Neuronal stem cell (in vitro differentiated cells): ENCODE measurements around the gene CKAP2L.

Experiments
- DNase-seq: peaks from one replicate; pipeline ENCODE4 v3.0.0-alpha.2; 2013; ENCODE audit warnings: low spot score
- H2AFZ ChIP-seq: one replicate; pipeline ENCODE4 v1.6.1; 2013; ENCODE audit warnings: mild to moderate bottlenecking, low read length, inconsistent platforms
- H2AK5ac ChIP-seq: 2 replicates; pipeline ENCODE4 v1.6.1; 2013; ENCODE audit warnings: low read depth, mild to moderate bottlenecking, inconsistent platforms, low read length, moderate library complexity, mixed read lengths
- H2BK120ac ChIP-seq: 2 replicates; pipeline ENCODE4 v1.6.1; 2013; ENCODE audit warnings: low read depth, mild to moderate bottlenecking, inconsistent platforms, low read length, moderate library complexity, mixed read lengths
- H2BK12ac ChIP-seq: one replicate; pipeline ENCODE4 v1.6.1; 2013; ENCODE audit warnings: low read length, inconsistent platforms
- H2BK15ac ChIP-seq: 2 replicates; pipeline ENCODE4 v1.6.1; 2013; ENCODE audit warnings: mild to moderate bottlenecking, low read length, inconsistent platforms, mixed read lengths
- H2BK5ac ChIP-seq: one replicate; pipeline ENCODE4 v1.6.1; 2013; ENCODE audit warnings: inconsistent platforms, mild to moderate bottlenecking, low read length, moderate library complexity
- H3K14ac ChIP-seq: one replicate; pipeline ENCODE4 v1.6.1; 2013; ENCODE audit warnings: low read length, inconsistent platforms
- H3K18ac ChIP-seq: 2 replicates; pipeline ENCODE4 v1.6.1; 2013; ENCODE audit warnings: low read length, inconsistent platforms
- H3K23ac ChIP-seq: 2 replicates; pipeline ENCODE4 v1.6.1; 2013; ENCODE audit warnings: low read depth, mild to moderate bottlenecking, mixed read lengths, low read length, inconsistent platforms; ENCODE audit not compliant: poor library complexity
- H3K27ac ChIP-seq: replicated peaks from 3 replicates; pipeline ENCODE4 v1.5.1; 2013; ENCODE audit warnings: low read length, inconsistent platforms
- H3K27me3 ChIP-seq, 3 experiments: 2 replicates each; pipeline ENCODE4 v1.6.1; 2013; ENCODE audit warnings: low read length in 3 of 3, mild to moderate bottlenecking in 2 of 3, inconsistent platforms in 1 of 3, low read depth in 1 of 3, mixed read lengths in 1 of 3, moderate library complexity in 1 of 3; ENCODE audit not compliant: control insufficient read depth in 3 of 3, insufficient read depth in 3 of 3
- H3K36me3 ChIP-seq, 2 donors: replicated peaks in 1 of 2; 2 replicates each; pipeline ENCODE4 v1.6.1; 2013; ENCODE audit warnings: low read length in 2 of 2; ENCODE audit not compliant: control insufficient read depth in 2 of 2, insufficient read depth in 2 of 2
- H3K4ac ChIP-seq: 2 replicates; pipeline ENCODE4 v1.6.1; 2013; ENCODE audit warnings: inconsistent platforms, mild to moderate bottlenecking, low read length, moderate library complexity
- H3K4me1 ChIP-seq, 2 donors: 1 replicate in 1 of 2; 2 replicates in 1 of 2; pipeline ENCODE4 v1.6.1; 2013; ENCODE audit warnings: low read length in 2 of 2, low read depth in 1 of 2; ENCODE audit not compliant: control insufficient read depth in 2 of 2, insufficient read depth in 1 of 2
- H3K4me2 ChIP-seq: one replicate; pipeline ENCODE4 v1.6.1; 2013; ENCODE audit warnings: mild to moderate bottlenecking, low read length, inconsistent platforms; ENCODE audit not compliant: insufficient read depth, poor library complexity, severe bottlenecking
- H3K4me3 ChIP-seq, 2 donors: 2 replicates each; pipeline ENCODE4 v1.5.1; 2013; ENCODE audit warnings: low read length in 2 of 2, mild to moderate bottlenecking in 2 of 2, inconsistent platforms in 1 of 2, moderate library complexity in 1 of 2
- H3K79me1 ChIP-seq: one replicate; pipeline ENCODE4 v1.6.1; 2013; ENCODE audit warnings: low read depth, mild to moderate bottlenecking, inconsistent platforms, low read length, moderate library complexity
- H3K9ac ChIP-seq: one replicate; pipeline ENCODE4 v1.6.1; 2013; ENCODE audit warnings: mild to moderate bottlenecking, low read depth, low read length, inconsistent platforms; ENCODE audit not compliant: poor library complexity
- H3K9me3 ChIP-seq, 2 donors: replicated peaks in 1 of 2; 2 replicates each; pipeline versions ENCODE3 to v1.6.1; 2013; ENCODE audit warnings: low read length in 2 of 2, mild to moderate bottlenecking in 2 of 2, inconsistent platforms in 1 of 2, low read depth in 1 of 2, mixed read lengths in 1 of 2, moderate library complexity in 1 of 2; ENCODE audit not compliant: control insufficient read depth in 2 of 2, insufficient read depth in 1 of 2
- H4K8ac ChIP-seq: one replicate; pipeline ENCODE4 v1.6.1; 2013; ENCODE audit warnings: low read depth, mild to moderate bottlenecking, inconsistent platforms, low read length, moderate library complexity
- H4K91ac ChIP-seq: one replicate; pipeline ENCODE4 v1.6.1; 2013; ENCODE audit warnings: low read length, low read depth, mild to moderate bottlenecking, inconsistent platforms; ENCODE audit not compliant: poor library complexity
- WGBS, 2 donors: extraction: QIAGEN DNeasy Blood & Tissue Kit; methylation state at CpG; one replicate each; pipeline ENCODE4 v1.1.7; 2013; ENCODE audit warnings: missing lambda C conversion rate in 2 of 2, mixed read lengths in 1 of 2; ENCODE audit not compliant: insufficient read length in 2 of 2, insufficient replicate concordance in 1 of 2; ENCODE audit errors: extremely low coverage in 2 of 2; 5-methylcytosine and 5-hydroxymethylcytosine counted together

Gene CKAP2L

GRCh38 chr2:112798979-112799975 lies 34.9 kb upstream of the CKAP2L start:
- WGBS, 2 donors, result no CpG with 5 or more reads among the region's 8 CpGs
- Histone ChIP-seq H2AFZ (no peak overlapping the region), H3K27ac (no peak overlapping the region), H2AK5ac (no peak overlapping the region), H4K91ac (no peak overlapping the region), H3K14ac (no peak overlapping the region), H3K4me3 (no peak overlapping the region), H3K4me2 (no peak overlapping the region), H3K9ac (no peak overlapping the region), H3K36me3 (no peaks in the 10 kb centered on the region), H3K18ac (no peak overlapping the region), H3K4me1 (no peaks in the 10 kb centered on the region), H3K4ac (no peak overlapping the region), H2BK12ac (no peak overlapping the region), H2BK5ac (no peak overlapping the region), H3K9me3 (no peaks in the 10 kb centered on the region), H2BK15ac (no peak overlapping the region), H3K27me3 (no peaks in the 10 kb centered on the region), H2BK120ac (no peak overlapping the region), H3K23ac (no peak overlapping the region), H4K8ac (no peak overlapping the region), H3K79me1 (no peaks in the 10 kb centered on the region)
- no peak for DNase-seq

- Histone ChIP-seq H2BK12ac (no peak overlapping the region), H2BK120ac (no peak overlapping the region), H2BK5ac (no peak overlapping the region), H4K91ac (no peak overlapping the region), H3K27ac (no peak overlapping the region), H3K4me1 (no peaks in the 10 kb centered on the region), H3K14ac (no peak overlapping the region), H2AK5ac (no peak overlapping the region), H3K4ac (no peak overlapping the region), H3K4me3 (no peak overlapping the region), H3K18ac (no peak overlapping the region), H2AFZ (no peak overlapping the region), H3K4me2 (no peak overlapping the region), H2BK15ac (no peak overlapping the region), H3K9ac (no peak overlapping the region), H3K27me3 (no peaks in the 10 kb centered on the region), H3K79me1 (no peaks in the 10 kb centered on the region), H4K8ac (no peak overlapping the region), H3K9me3 (no peaks in the 10 kb centered on the region), H3K36me3 (no peaks in the 10 kb centered on the region), H3K23ac (no peak overlapping the region)
- no peak for DNase-seq
- no CpG with 5 or more reads among the region's 1 CpG for WGBS, 2 donors
Observed at GRCh38 chr2:112796486-112796885, 32.1 kb upstream of the CKAP2L start.

- no peak overlapping the region for H2BK15ac ChIP-seq
- no peak overlapping the region for H2AK5ac ChIP-seq
- no peak overlapping the region for H2AFZ ChIP-seq
- no CpG with 5 or more reads among the region's 1 CpG for WGBS, 2 donors
- H3K27ac ChIP-seq, result no peak overlapping the region
- no peak overlapping the region for H3K4me3 ChIP-seq
- H3K14ac ChIP-seq, result no peak overlapping the region
- no peak overlapping the region for H4K91ac ChIP-seq
- H2BK12ac ChIP-seq, result no peak overlapping the region
- H2BK5ac ChIP-seq, result no peak overlapping the region
- H2BK120ac ChIP-seq, result no peak overlapping the region
- H3K36me3 ChIP-seq, result no peaks in the 10 kb centered on the region
- H3K18ac ChIP-seq, result no peak overlapping the region
- no peak overlapping the region for H3K4me2 ChIP-seq
- no peak overlapping the region for H3K23ac ChIP-seq
- no peaks in the 10 kb centered on the region for H3K27me3 ChIP-seq
- no peaks in the 10 kb centered on the region for H3K79me1 ChIP-seq
- H3K9me3 ChIP-seq, result no peaks in the 10 kb centered on the region
- H4K8ac ChIP-seq, result no peak overlapping the region
- H3K4ac ChIP-seq, result no peak overlapping the region
- H3K4me1 ChIP-seq, result no peaks in the 10 kb centered on the region
- no peak overlapping the region for H3K9ac ChIP-seq
- no peak for DNase-seq
Observed at GRCh38 chr2:112795774-112796173, 31.4 kb upstream of the CKAP2L start.

- Histone ChIP-seq H2BK120ac (no peak overlapping the region), H4K91ac (no peak overlapping the region), H3K79me1 (no peaks in the 10 kb centered on the region), H3K9me3 (no peaks in the 10 kb centered on the region), H3K27me3 (no peaks in the 10 kb centered on the region), H2BK12ac (no peak overlapping the region), H4K8ac (no peak overlapping the region), H3K27ac (no peak overlapping the region), H3K18ac (no peak overlapping the region), H3K23ac (no peak overlapping the region), H3K4me1 (no peaks in the 10 kb centered on the region), H2BK5ac (no peak overlapping the region), H2AFZ (no peak overlapping the region), H2AK5ac (no peak overlapping the region), H3K14ac (no peak overlapping the region), H3K4me3 (no peak overlapping the region), H3K4ac (no peak overlapping the region), H3K36me3 (no peaks in the 10 kb centered on the region), H3K9ac (no peak overlapping the region), H2BK15ac (no peak overlapping the region), H3K4me2 (no peak overlapping the region)
- no CpG with 5 or more reads among the region's 3 CpGs for WGBS, 2 donors
- no peak for DNase-seq
Observed at GRCh38 chr2:112794841-112795240, 30.4 kb upstream of the CKAP2L start.
